ENCODE results near the gene MEIS2. TPM values are rescaled to one million over a fixed set of nuclear protein-coding genes. Genes with fewer than 3 reads are reported as not detected.

Gene MEIS2
- total and polyA plus RNA-seq, 12 donors: 21.1 to 64.5 (median 48.5) TPM

DNA sequence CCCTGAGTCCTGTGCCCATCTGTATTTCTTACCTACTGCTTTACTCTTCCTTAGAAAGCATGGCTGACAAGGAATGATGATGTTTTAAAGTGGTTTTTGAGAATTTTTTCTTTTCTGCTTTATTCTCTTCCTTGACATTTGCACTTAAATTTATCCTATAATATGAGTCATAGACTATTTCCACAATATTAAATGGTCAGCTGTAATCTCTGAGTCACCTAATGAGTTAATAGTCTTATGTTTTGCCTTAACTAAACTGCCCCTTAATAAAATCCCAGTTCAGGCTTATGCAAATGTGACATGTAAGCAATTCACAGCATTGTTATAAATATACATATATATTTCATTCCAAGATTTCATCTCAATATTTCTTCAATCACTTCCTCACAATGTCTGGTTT, 23.8 kb downstream of the MEIS2 start:
- Histone ChIP-seq H3K4me1 (peaks cover 2 to 46% (median 25%) of the 10 kb centered on the region in 9 donors), H3K36me3 (peaks cover 0 to 31% (median 0%) of the 10 kb centered on the region in 9 donors), H3K4me3 (no peak overlapping the region), H3K9me3 (no peaks in the 10 kb centered on the region), H3K27ac (peak overlapping the region in 1 of 10 donors; percentile 8), H3K27me3 (no peaks in the 10 kb centered on the region)
- TF ChIP-seq CTCF (IDR thresholded peaks at IDR 0.05): no peak
- intact Hi-C loops (cut with DNase I): no loop called here
- ATAC-seq: no peak
- DNase-seq: no peak

- WGBS, 2 donors: 79 to 81% methylated on average over 4 of the region's 4 CpGs
- Histone ChIP-seq H3K27ac (no peak overlapping the region), H3K36me3 (peaks cover 0 to 26% (median 0%) of the 10 kb centered on the region in 9 donors), H3K4me1 (peaks cover 2 to 47% (median 23%) of the 10 kb centered on the region in 9 donors), H3K27me3 (no peaks in the 10 kb centered on the region), H3K9me3 (no peaks in the 10 kb centered on the region), H3K4me3 (no peak overlapping the region)
- TF ChIP-seq CTCF (IDR thresholded peaks at IDR 0.05): no peak
- no peak for DNase-seq
- ATAC-seq: no peak
- intact Hi-C loops (cut with DNase I): no loop called here
Observed at GRCh38 chr15:37075777-37076176, 24.6 kb downstream of the MEIS2 start.

DNA sequence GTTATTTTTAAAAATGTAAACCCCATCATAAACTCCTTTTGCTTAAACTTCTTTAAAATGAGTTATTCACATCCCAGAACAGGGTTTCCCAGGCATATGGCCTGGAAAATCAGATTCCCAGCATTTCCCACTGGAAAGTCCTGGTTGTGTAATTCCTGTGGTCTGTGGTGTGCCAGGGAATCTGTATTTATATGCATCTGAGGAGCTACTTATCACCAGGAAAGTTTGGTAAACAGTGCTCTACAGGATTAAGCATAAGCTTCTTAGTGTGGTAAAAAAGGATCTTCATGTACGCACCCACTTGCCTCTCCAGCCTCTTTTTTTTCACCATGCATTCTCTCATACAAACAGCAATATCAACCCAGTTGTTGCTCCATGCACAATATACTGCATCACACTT, 28.2 kb downstream of the MEIS2 start:
- ATAC-seq (no peak), DNase-seq (no peak)
- intact Hi-C loops (cut with DNase I): no loop called here
- Histone ChIP-seq H3K9me3 (no peaks in the 10 kb centered on the region), H3K27me3 (no peaks in the 10 kb centered on the region), H3K36me3 (peaks cover 0 to 55% (median 0%) of the 10 kb centered on the region in 9 donors), H3K4me1 (peaks cover 0 to 32% (median 7%) of the 10 kb centered on the region in 9 donors), H3K4me3 (no peak overlapping the region), H3K27ac (no peak overlapping the region)
- TF ChIP-seq CTCF (IDR thresholded peaks at IDR 0.05): no peak
- 97 to 100% methylated on average over 1 of the region's 1 CpG for WGBS, 2 donors

- intact Hi-C loops (cut with DNase I): no loop called here
- WGBS, 2 donors: 22 to 45% methylated on average over 3 of the region's 3 CpGs
- H3K36me3 ChIP-seq: peaks cover 0 to 61% (median 0%) of the 10 kb centered on the region in 9 donors
- DNase-seq (no peak), ATAC-seq (peak in 4 of 8 donors; percentile 32 to 50 (median 38))
- no peaks in the 10 kb centered on the region for H3K27me3 ChIP-seq
- H3K4me1 ChIP-seq: peaks cover 0 to 25% (median 0%) of the 10 kb centered on the region in 9 donors
- TF ChIP-seq CTCF (IDR thresholded peaks at IDR 0.05): peak in 2 of 9 donors; percentile 3 to 12
- no peak overlapping the region for H3K27ac ChIP-seq
- H3K4me3 ChIP-seq: no peak overlapping the region
- H3K9me3 ChIP-seq: no peaks in the 10 kb centered on the region
Observed at GRCh38 chr15:37071134-37071533, 29.2 kb downstream of the MEIS2 start.

Measured in heart right ventricle (tissue), 16 donors.